Keratinocyte (primary cell): ENCODE measurements around the gene BHMT2. TPM values are rescaled to one million over a fixed set of nuclear protein-coding genes. Genes with fewer than 3 reads are reported as not detected.

Experiments
- DNase-seq: peaks from one replicate; pipeline ENCODE4 v3.0.0-alpha.2; 2011; ENCODE audit warnings: low read depth, missing footprints, low spot score
- FAIRE-seq: peaks from 2 replicates; lab custom pipeline; 2011; peaks lifted over from hg19 to GRCh38; lab: Jason Lieb, UNC
- H2AFZ ChIP-seq: 2 replicates; pipeline ENCODE4 v1.6.0; 2012; ENCODE audit warnings: low read length, control low read depth, inconsistent platforms; ENCODE audit not compliant: control insufficient read depth
- H3K27ac ChIP-seq: 2 replicates; pipeline ENCODE4 v1.5.1; 2011; ENCODE audit warnings: low read length; ENCODE audit not compliant: control insufficient read depth, insufficient read depth
- H3K27me3 ChIP-seq: 3 replicates; pipeline ENCODE4 v1.6.0; 2011; ENCODE audit warnings: low read length; ENCODE audit not compliant: control insufficient read depth, insufficient read depth; ENCODE audit errors: extremely low read depth
- H3K36me3 ChIP-seq, 2 experiments: 2 replicates in 1 of 2; 3 replicates in 1 of 2; pipeline ENCODE4 v1.5.1; 2011; ENCODE audit warnings: low read length in 2 of 2, mild to moderate bottlenecking in 1 of 2; ENCODE audit not compliant: control insufficient read depth in 2 of 2, insufficient read depth in 2 of 2; ENCODE audit errors: extremely low read depth in 1 of 2
- H3K4me1 ChIP-seq: 3 replicates; pipeline ENCODE4 v1.5.1; 2011; ENCODE audit warnings: low read length; ENCODE audit not compliant: control insufficient read depth, insufficient read depth; ENCODE audit errors: extremely low read depth
- H3K4me2 ChIP-seq: 3 replicates; pipeline ENCODE4 v1.6.0; 2011; ENCODE audit warnings: low read depth, low read length; ENCODE audit not compliant: control insufficient read depth, insufficient read depth; ENCODE audit errors: extremely low read depth
- H3K4me3 ChIP-seq, 3 experiments: fragments of 200-600 bp in 1 of 3; sonication (generic) in 1 of 3; 2 replicates in 2 of 3; 3 replicates in 1 of 3; pipeline ENCODE4 v1.5.1; 2011 to 2016; ENCODE audit warnings: low read length in 3 of 3, mild to moderate bottlenecking in 3 of 3, control low read depth in 2 of 3, inconsistent platforms in 1 of 3, low read depth in 1 of 3, mixed read lengths in 1 of 3, mixed run types in 1 of 3, moderate library complexity in 1 of 3; ENCODE audit not compliant: control insufficient read depth in 2 of 3, insufficient read depth in 2 of 3; ENCODE audit errors: extremely low read depth in 1 of 3
- H3K79me2 ChIP-seq: 2 replicates; pipeline ENCODE4 v1.6.0; 2012; ENCODE audit warnings: low read length; ENCODE audit not compliant: control insufficient read depth, insufficient read depth
- H3K9ac ChIP-seq: 3 replicates; pipeline ENCODE4 v1.6.0; 2011; ENCODE audit warnings: low read length; ENCODE audit not compliant: control insufficient read depth, insufficient read depth; ENCODE audit errors: extremely low read depth
- H3K9me1 ChIP-seq: 3 replicates; pipeline ENCODE4 v1.6.0; 2011; ENCODE audit warnings: low read length; ENCODE audit not compliant: control insufficient read depth, insufficient read depth; ENCODE audit errors: extremely low read depth
- H3K9me3 ChIP-seq: 2 replicates; pipeline ENCODE4 v1.5.1; 2012; ENCODE audit warnings: low read depth, low read length; ENCODE audit not compliant: control insufficient read depth
- H4K20me1 ChIP-seq: 3 replicates; pipeline ENCODE4 v1.6.0; 2011; ENCODE audit warnings: low read length; ENCODE audit not compliant: control insufficient read depth, insufficient read depth; ENCODE audit errors: extremely low read depth
- EZH2 ChIP-seq: IDR thresholded peaks from one replicate; pipeline ENCODE4 v1.6.1; 2012; ENCODE audit warnings: inconsistent platforms, mild to moderate bottlenecking, low read length, moderate library complexity
- dilution Hi-C: fragments of 300-500 bp; cut with MboI; formaldehyde crosslinking; loops from one replicate; pipeline ENCODE4 v1.7.0; 2020; ENCODE audit warnings: low sequenced_read_pairs; ENCODE audit not compliant: extremely low pct_ligation_motif_present
- polyA plus RNA-seq, 5 experiments: library from polyadenylated mRNA; depleted of rRNA in 3 of 5; stranded (reverse) in 3 of 5; stranded (forward) in 1 of 5; unstranded in 1 of 5; fragments of >200 nt; gene quantifications; 1 replicate in 1 of 5; 2 replicates in 3 of 5; 3 replicates in 1 of 5; pipeline versions ENCODE4 v1.2.1 to v1.2.3, GENCODE V29; 2011 to 2012; ENCODE audit warnings: missing spikeins in 2 of 5, low read depth in 1 of 5, low replicate concordance in 1 of 5
- TF ChIP-seq, protein P1 (sequence below), 3 experiments: IDR thresholded peaks in 1 of 3; conservative IDR thresholded peaks in 1 of 3; optimal IDR thresholded peaks in 1 of 3; 2 replicates in 2 of 3; 3 replicates in 1 of 3; pipeline versions ENCODE3 to v1.5.1; 2011; ENCODE audit warnings: low read length in 3 of 3, mild to moderate bottlenecking in 3 of 3, moderate library complexity in 2 of 3, control low read depth in 1 of 3, inconsistent platforms in 1 of 3; ENCODE audit not compliant: insufficient read depth in 2 of 3; ENCODE audit errors: extremely low read depth in 1 of 3

The BHMT2 gene
- polyA plus RNA-seq, 1 donor (not counting 4 experiments of a cell fraction or from before 2014, with no cell fraction given), result not detected

DNA sequence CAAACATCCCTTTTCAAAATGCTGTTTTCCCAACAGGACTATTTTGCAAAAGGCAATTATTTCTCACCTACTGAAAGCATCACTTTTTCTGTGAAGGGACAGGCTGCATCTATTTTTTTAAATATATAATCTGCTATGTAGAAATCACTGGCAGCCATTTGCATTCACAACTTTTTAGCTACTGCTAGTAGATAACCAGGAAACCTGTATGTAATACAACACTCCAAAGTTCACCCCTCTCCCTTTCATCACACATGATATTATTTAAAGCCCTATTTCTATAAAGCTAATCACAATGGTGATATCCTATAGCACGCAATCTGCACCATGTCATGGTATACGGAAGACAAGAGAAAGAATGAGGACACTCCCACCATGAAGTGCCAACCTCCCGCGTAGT, 9.9 kb upstream of the BHMT2 start:
- Histone ChIP-seq H3K9me1 (no peaks in the 10 kb centered on the region), H3K36me3 (no peaks in the 10 kb centered on the region), H3K4me2 (no peak overlapping the region), H3K4me3 (no peak overlapping the region), H3K79me2 (no peaks in the 10 kb centered on the region), H3K27ac (no peak overlapping the region), H3K9me3 (no peaks in the 10 kb centered on the region), H3K9ac (no peak overlapping the region), H4K20me1 (no peaks in the 10 kb centered on the region), H3K27me3 (peaks cover 10% of the 10 kb centered on the region), H2AFZ (no peak overlapping the region), H3K4me1 (no peaks in the 10 kb centered on the region)
- dilution Hi-C loops, result no loop called here
- TF ChIP-seq EZH2, result no peak
- TF ChIP-seq, protein P1, sequence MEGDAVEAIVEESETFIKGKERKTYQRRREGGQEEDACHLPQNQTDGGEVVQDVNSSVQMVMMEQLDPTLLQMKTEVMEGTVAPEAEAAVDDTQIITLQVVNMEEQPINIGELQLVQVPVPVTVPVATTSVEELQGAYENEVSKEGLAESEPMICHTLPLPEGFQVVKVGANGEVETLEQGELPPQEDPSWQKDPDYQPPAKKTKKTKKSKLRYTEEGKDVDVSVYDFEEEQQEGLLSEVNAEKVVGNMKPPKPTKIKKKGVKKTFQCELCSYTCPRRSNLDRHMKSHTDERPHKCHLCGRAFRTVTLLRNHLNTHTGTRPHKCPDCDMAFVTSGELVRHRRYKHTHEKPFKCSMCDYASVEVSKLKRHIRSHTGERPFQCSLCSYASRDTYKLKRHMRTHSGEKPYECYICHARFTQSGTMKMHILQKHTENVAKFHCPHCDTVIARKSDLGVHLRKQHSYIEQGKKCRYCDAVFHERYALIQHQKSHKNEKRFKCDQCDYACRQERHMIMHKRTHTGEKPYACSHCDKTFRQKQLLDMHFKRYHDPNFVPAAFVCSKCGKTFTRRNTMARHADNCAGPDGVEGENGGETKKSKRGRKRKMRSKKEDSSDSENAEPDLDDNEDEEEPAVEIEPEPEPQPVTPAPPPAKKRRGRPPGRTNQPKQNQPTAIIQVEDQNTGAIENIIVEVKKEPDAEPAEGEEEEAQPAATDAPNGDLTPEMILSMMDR (optimal IDR thresholded peaks at IDR 0.05 in 1 of 3, IDR thresholded peaks at IDR 0.05 in 1 of 3, conservative IDR thresholded peaks at IDR 0.05 in 1 of 3; ENCODE audit: extremely low read depth in 1 of 3, insufficient read depth in 2 of 3, low read length in 3 of 3), result no peak
- DNase-seq (no peak), FAIRE-seq (no peak)

- no peaks in the 10 kb centered on the region for H3K4me1 ChIP-seq
- H2AFZ ChIP-seq, result no peak overlapping the region
- no peaks in the 10 kb centered on the region for H3K79me2 ChIP-seq
- no peak overlapping the region for H3K4me3 ChIP-seq
- H3K36me3 ChIP-seq, result no peaks in the 10 kb centered on the region
- no peak overlapping the region for H3K9ac ChIP-seq
- DNase-seq (no peak), FAIRE-seq (no peak)
- H4K20me1 ChIP-seq, result no peaks in the 10 kb centered on the region
- H3K4me2 ChIP-seq, result no peak overlapping the region
- dilution Hi-C loops, result no loop called here
- peaks cover 4% of the 10 kb centered on the region for H3K27me3 ChIP-seq
- no peaks in the 10 kb centered on the region for H3K9me3 ChIP-seq
- no peak overlapping the region for H3K27ac ChIP-seq
- H3K9me1 ChIP-seq, result no peaks in the 10 kb centered on the region
- no peak for TF ChIP-seq EZH2
- TF ChIP-seq, protein P1 (optimal IDR thresholded peaks at IDR 0.05 in 1 of 3, IDR thresholded peaks at IDR 0.05 in 1 of 3, conservative IDR thresholded peaks at IDR 0.05 in 1 of 3; ENCODE audit: extremely low read depth in 1 of 3, insufficient read depth in 2 of 3, low read length in 3 of 3), result no peak
These were observed 7.1 kb upstream of the BHMT2 start for GRCh38 chr5:79062436-79062835.
